ENCODE results near the gene APOH. TPM values are rescaled to one million over a fixed set of nuclear protein-coding genes. Genes with fewer than 3 reads are reported as not detected.

APOH gene
- total RNA-seq, 3 donors from 2014 or later (not counting 1 experiment from before 2014, with no cell fraction given) = not detected

DNA sequence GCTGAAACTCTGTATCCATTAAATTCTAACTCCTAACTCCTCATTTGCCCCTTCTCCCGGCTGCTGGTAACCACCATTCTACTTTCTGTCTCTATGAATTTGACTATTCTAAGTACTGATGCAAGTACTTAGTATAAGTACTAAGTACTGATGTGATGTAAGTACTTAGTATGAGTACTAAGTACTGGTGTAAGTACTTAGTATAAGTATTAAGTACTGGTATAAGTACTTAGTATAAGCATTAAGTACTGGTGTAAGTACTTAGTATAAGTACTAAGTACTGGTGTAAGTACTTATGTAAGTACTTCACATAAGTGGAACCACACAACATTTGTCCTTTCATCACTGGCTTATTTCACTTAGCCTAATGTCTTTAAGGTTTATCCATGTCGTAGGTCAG is 40.9 kb upstream of the APOH start:
- Mint-ChIP-seq H3K9me3 (no peaks in the 10 kb centered on the region), H3K4me1 (no peaks in the 10 kb centered on the region), H3K4me3 (no peak overlapping the region), H3K36me3 (no peaks in the 10 kb centered on the region), H3K27ac (no peak overlapping the region), H3K27me3 (ENCODE audit: low read depth in 2 of 2) (peaks cover 4 to 10% of the 10 kb centered on the region in 2 donors)
- H3K9me3 ChIP-seq (ENCODE audit: control insufficient read depth, insufficient read depth, low read length) = no peaks in the 10 kb centered on the region
- H3K36me3 ChIP-seq (ENCODE audit: control insufficient read depth, insufficient read depth, low read length) = no peaks in the 10 kb centered on the region
- ATAC-seq (peak in 1 of 3 donors; percentile 37), DNase-seq (no peak)
- intact Hi-C loops (cut with micrococcal nuclease) = no loop called here
- no CpG with 5 or more reads among the region's 2 CpGs for WGBS (ENCODE audit: insufficient coverage)
- no peak overlapping the region for H3K4me3 ChIP-seq (ENCODE audit: low read length)
- no peaks in the 10 kb centered on the region for H3K4me1 ChIP-seq (ENCODE audit: control insufficient read depth, insufficient read depth, low read length)
- TF ChIP-seq, protein P1, sequence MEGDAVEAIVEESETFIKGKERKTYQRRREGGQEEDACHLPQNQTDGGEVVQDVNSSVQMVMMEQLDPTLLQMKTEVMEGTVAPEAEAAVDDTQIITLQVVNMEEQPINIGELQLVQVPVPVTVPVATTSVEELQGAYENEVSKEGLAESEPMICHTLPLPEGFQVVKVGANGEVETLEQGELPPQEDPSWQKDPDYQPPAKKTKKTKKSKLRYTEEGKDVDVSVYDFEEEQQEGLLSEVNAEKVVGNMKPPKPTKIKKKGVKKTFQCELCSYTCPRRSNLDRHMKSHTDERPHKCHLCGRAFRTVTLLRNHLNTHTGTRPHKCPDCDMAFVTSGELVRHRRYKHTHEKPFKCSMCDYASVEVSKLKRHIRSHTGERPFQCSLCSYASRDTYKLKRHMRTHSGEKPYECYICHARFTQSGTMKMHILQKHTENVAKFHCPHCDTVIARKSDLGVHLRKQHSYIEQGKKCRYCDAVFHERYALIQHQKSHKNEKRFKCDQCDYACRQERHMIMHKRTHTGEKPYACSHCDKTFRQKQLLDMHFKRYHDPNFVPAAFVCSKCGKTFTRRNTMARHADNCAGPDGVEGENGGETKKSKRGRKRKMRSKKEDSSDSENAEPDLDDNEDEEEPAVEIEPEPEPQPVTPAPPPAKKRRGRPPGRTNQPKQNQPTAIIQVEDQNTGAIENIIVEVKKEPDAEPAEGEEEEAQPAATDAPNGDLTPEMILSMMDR (IDR thresholded peaks at IDR 0.05) = no peak
- H3K27me3 ChIP-seq (ENCODE audit: control insufficient read depth, insufficient read depth, low read length) = no peaks in the 10 kb centered on the region
- no peak overlapping the region for H3K27ac ChIP-seq (ENCODE audit: low read length)

DNA sequence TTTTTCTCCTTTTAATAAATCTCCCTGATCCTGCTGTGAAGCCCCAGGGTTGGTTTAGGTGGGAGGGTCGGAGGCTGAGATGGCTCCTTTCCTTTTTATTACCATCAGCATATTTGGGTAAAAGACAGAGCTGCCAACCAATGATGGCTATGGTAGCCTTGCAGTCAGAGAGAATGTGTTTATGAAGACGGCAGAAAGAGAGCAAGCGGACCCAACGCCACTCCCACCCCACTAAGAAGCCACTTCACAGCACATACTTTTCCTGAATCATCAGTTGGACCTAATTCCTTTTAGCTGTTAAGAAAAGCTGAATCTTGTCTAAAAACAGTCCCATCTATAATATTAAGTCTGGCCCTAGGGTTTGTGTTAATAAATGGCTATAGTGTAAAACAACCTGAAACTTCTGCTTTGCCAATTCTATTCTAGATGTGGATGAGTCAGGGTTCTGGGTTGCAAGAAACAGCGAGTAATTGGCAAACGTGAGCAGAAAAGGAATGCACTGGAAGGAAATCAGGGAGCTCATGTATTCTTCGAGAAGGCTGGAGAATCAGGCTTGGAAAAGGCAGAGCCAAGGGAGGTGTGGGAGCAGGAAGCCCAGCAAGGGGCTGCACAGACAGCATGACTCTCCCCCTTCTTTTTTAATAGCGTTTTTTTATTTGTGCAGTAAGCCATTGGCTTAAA is 39.2 kb upstream of the APOH start:
- no peaks in the 10 kb centered on the region for H3K36me3 ChIP-seq (ENCODE audit: control insufficient read depth, insufficient read depth, low read length)
- TF ChIP-seq, protein P1 (IDR thresholded peaks at IDR 0.05) = no peak
- no peaks in the 10 kb centered on the region for H3K9me3 ChIP-seq (ENCODE audit: control insufficient read depth, insufficient read depth, low read length)
- no peak overlapping the region for H3K27ac Mint-ChIP-seq
- no peak overlapping the region for H3K27ac ChIP-seq (ENCODE audit: low read length)
- DNase-seq = no peak
- intact Hi-C loops (cut with micrococcal nuclease) = no loop called here
- WGBS (ENCODE audit: insufficient coverage) = 78% methylated on average over 6 of the region's 8 CpGs
- ATAC-seq = no peak
- no peaks in the 10 kb centered on the region for H3K4me1 Mint-ChIP-seq
- no peaks in the 10 kb centered on the region for H3K9me3 Mint-ChIP-seq
- H3K36me3 Mint-ChIP-seq = no peaks in the 10 kb centered on the region
- H3K4me1 ChIP-seq (ENCODE audit: control insufficient read depth, insufficient read depth, low read length) = no peaks in the 10 kb centered on the region
- H3K4me3 Mint-ChIP-seq = no peak overlapping the region
- H3K4me3 ChIP-seq (ENCODE audit: low read length) = no peak overlapping the region
- H3K27me3 ChIP-seq (ENCODE audit: control insufficient read depth, insufficient read depth, low read length) = no peaks in the 10 kb centered on the region
- peaks cover 7 to 10% of the 10 kb centered on the region in 2 donors for H3K27me3 Mint-ChIP-seq (ENCODE audit: low read depth in 2 of 2)

DNA sequence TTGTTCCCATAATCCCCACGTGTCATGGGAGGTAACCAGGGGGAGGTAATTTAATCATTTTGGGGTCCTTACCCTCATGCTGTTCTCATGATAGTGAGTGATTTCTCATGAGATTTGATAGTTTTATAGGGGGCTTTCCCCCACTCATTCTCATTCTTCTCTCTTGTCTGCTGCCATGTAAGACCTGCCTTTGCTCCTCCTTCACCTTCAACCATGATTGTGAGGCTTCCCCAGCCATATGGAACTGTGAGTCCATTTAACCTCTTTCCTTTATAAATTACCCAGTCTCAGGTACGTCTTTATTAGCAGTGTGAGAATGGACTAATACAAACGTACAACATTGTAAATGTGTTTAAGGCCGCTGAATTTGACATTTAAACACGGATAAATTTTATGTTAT is 35.5 kb upstream of the APOH start:
- TF ChIP-seq, protein P1 (IDR thresholded peaks at IDR 0.05) = no peak
- no peak for ATAC-seq
- H3K27me3 ChIP-seq (ENCODE audit: control insufficient read depth, insufficient read depth, low read length) = no peaks in the 10 kb centered on the region
- Mint-ChIP-seq H3K36me3 (no peaks in the 10 kb centered on the region), H3K27me3 (ENCODE audit: low read depth in 2 of 2) (peaks cover 7 to 9% of the 10 kb centered on the region in 2 donors), H3K4me1 (no peaks in the 10 kb centered on the region), H3K27ac (no peak overlapping the region), H3K4me3 (no peak overlapping the region), H3K9me3 (no peaks in the 10 kb centered on the region)
- H3K4me3 ChIP-seq (ENCODE audit: low read length) = no peak overlapping the region
- no peaks in the 10 kb centered on the region for H3K9me3 ChIP-seq (ENCODE audit: control insufficient read depth, insufficient read depth, low read length)
- no CpG with 5 or more reads among the region's 5 CpGs for WGBS (ENCODE audit: insufficient coverage)
- H3K4me1 ChIP-seq (ENCODE audit: control insufficient read depth, insufficient read depth, low read length) = no peaks in the 10 kb centered on the region
- H3K36me3 ChIP-seq (ENCODE audit: control insufficient read depth, insufficient read depth, low read length) = no peaks in the 10 kb centered on the region
- no peak for DNase-seq
- no peak overlapping the region for H3K27ac ChIP-seq (ENCODE audit: low read length)
- intact Hi-C loops (cut with micrococcal nuclease) = no loop called here

DNA sequence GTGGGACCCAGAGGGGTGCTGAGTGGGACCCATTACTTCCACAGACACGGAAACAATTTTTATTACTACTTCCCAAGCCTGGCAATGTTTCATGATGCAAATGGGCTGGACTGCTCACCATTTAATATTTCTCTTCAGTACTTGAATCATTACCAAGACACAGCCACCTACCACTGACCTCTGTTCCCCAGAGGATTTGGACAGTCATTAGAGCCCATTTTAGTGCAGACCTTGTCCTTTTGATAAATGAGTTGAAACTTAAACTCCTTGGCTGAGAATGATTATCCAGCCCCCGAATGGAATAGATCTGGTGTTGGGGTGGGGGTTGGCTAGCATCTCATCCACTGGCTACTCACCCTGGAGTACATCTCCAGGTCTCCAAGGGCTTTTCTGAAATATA is 33.6 kb upstream of the APOH start:
- WGBS (ENCODE audit: insufficient coverage) = 94% methylated on average over 2 of the region's 2 CpGs
- Histone ChIP-seq H3K4me3 (ENCODE audit: low read length) (no peak overlapping the region), H3K4me1 (ENCODE audit: control insufficient read depth, insufficient read depth, low read length) (no peaks in the 10 kb centered on the region), H3K36me3 (ENCODE audit: control insufficient read depth, insufficient read depth, low read length) (no peaks in the 10 kb centered on the region), H3K27me3 (ENCODE audit: control insufficient read depth, insufficient read depth, low read length) (no peaks in the 10 kb centered on the region), H3K9me3 (ENCODE audit: control insufficient read depth, insufficient read depth, low read length) (no peaks in the 10 kb centered on the region), H3K27ac (ENCODE audit: low read length) (no peak overlapping the region)
- Mint-ChIP-seq H3K27ac (no peak overlapping the region), H3K9me3 (no peaks in the 10 kb centered on the region), H3K4me3 (no peak overlapping the region), H3K27me3 (ENCODE audit: low read depth in 2 of 2) (peaks cover 7% of the 10 kb centered on the region in 2 donors), H3K36me3 (no peaks in the 10 kb centered on the region), H3K4me1 (no peaks in the 10 kb centered on the region)
- TF ChIP-seq, protein P1 (IDR thresholded peaks at IDR 0.05) = no peak
- DNase-seq = no peak
- no peak for ATAC-seq
- intact Hi-C loops (cut with micrococcal nuclease) = no loop called here
